Frontal cortex (tissue), 4 donors: ENCODE measurements around the gene PRKN. TPM values are rescaled to one million over a fixed set of nuclear protein-coding genes. Genes with fewer than 3 reads are reported as not detected.
A peak's percentile ranks its signal among the peaks of the same experiment; 100 is the strongest.

Experiments
- DNase-seq, 2 donors: peaks; one replicate each; pipeline ENCODE4 v3.0.0; 2012; ENCODE audit warnings: low spot score in 2 of 2
- FAIRE-seq: peaks from 2 replicates; lab custom pipeline; 2012; peaks lifted over from hg19 to GRCh38; lab: Jason Lieb, UNC
- total RNA-seq: library from RNA; depleted of rRNA; stranded (reverse); fragments of >200 nt; gene quantifications from one replicate; pipeline ENCODE4 v1.2.3, GENCODE V29; 2014
- donor health status: control.
- donor health status: control.
- donor health status: control.

PRKN gene
- total RNA-seq, 1 donor from 2014 or later, result 6.1 TPM

- FAIRE-seq (no peak), DNase-seq (no peak)
Measured at GRCh38 chr6:161413355-161413771, 1314.2 kb downstream of the PRKN start.

GRCh38 chr6:161412795-161413194 is 1314.8 kb downstream of the PRKN start:
- DNase-seq (no peak), FAIRE-seq (no peak)

GRCh38 chr6:161411265-161411944 is 1316.2 kb downstream of the PRKN start:
- no peak for DNase-seq
- no peak for FAIRE-seq

GRCh38 chr6:161410736-161411135 is 1316.8 kb downstream of the PRKN start:
- DNase-seq (no peak), FAIRE-seq (no peak)

- no peak for DNase-seq
- FAIRE-seq, result no peak
Measured at GRCh38 chr6:161410076-161410475, 1317.5 kb downstream of the PRKN start.

- FAIRE-seq (no peak), DNase-seq (no peak)
Measured at GRCh38 chr6:161409353-161409752, 1318.2 kb downstream of the PRKN start.

GRCh38 chr6:161408041-161408440 is 1319.5 kb downstream of the PRKN start:
- FAIRE-seq (no peak), DNase-seq (no peak)

GRCh38 chr6:161407581-161407980 is 1320.0 kb downstream of the PRKN start:
- FAIRE-seq (no peak), DNase-seq (no peak)

GRCh38 chr6:161407115-161407514 is 1320.5 kb downstream of the PRKN start:
- no peak for FAIRE-seq
- no peak for DNase-seq

GRCh38 chr6:161406646-161407045 is 1320.9 kb downstream of the PRKN start:
- DNase-seq, result no peak
- no peak for FAIRE-seq

- FAIRE-seq, result no peak
Measured at GRCh38 chr6:161405418-161405817, 1322.1 kb downstream of the PRKN start.

GRCh38 chr6:161403717-161404116 is 1323.8 kb downstream of the PRKN start:
- DNase-seq (no peak), FAIRE-seq (no peak)

More at GRCh38 chr6:161405418-161405817, 1322.1 kb downstream of the PRKN start:
- no peak for DNase-seq

- FAIRE-seq (no peak), DNase-seq (no peak)
Measured at GRCh38 chr6:161401587-161402309, 1325.8 kb downstream of the PRKN start.

- DNase-seq, result no peak
- no peak for FAIRE-seq
Measured at GRCh38 chr6:161400671-161401070, 1326.9 kb downstream of the PRKN start.

GRCh38 chr6:161396539-161396938 is 1331.0 kb downstream of the PRKN start:
- FAIRE-seq (no peak), DNase-seq (no peak)

- DNase-seq (no peak), FAIRE-seq (no peak)
Measured at GRCh38 chr6:161395716-161396231, 1331.8 kb downstream of the PRKN start.

GRCh38 chr6:161394437-161394836 is 1333.1 kb downstream of the PRKN start:
- DNase-seq, result no peak
- no peak for FAIRE-seq

- FAIRE-seq (peak; percentile 97), DNase-seq (peak; percentile 52 to 78)
Measured at GRCh38 chr6:161393839-161394364, 1333.7 kb downstream of the PRKN start.

- DNase-seq (no peak), FAIRE-seq (no peak)
Measured at GRCh38 chr6:161393292-161393691, 1334.3 kb downstream of the PRKN start.

- FAIRE-seq, result no peak
- DNase-seq, result no peak
Measured at GRCh38 chr6:161389756-161390155, 1337.8 kb downstream of the PRKN start.

- FAIRE-seq (no peak), DNase-seq (no peak)
Measured at GRCh38 chr6:161383951-161384350, 1343.6 kb downstream of the PRKN start.
